Skeletal muscle satellite cell (primary cell): ENCODE data around the gene FOXG1.
A peak's percentile ranks its signal among the peaks of the same experiment; 100 is the strongest.

ENCODE experiments used
- H3K27me3 ChIP-seq: 2 replicates; pipeline ENCODE4 v1.7.0; 2013; ENCODE audit warnings: low read length; ENCODE audit not compliant: control insufficient read depth, insufficient read depth
- H3K36me3 ChIP-seq: 2 replicates; pipeline ENCODE4 v1.7.0; 2013; ENCODE audit warnings: mild to moderate bottlenecking, control low read depth, low read length; ENCODE audit not compliant: insufficient read depth
- H3K4me1 ChIP-seq: 2 replicates; pipeline ENCODE4 v1.7.0; 2013; ENCODE audit warnings: low read length; ENCODE audit not compliant: control insufficient read depth, insufficient read depth
- H3K4me2 ChIP-seq: 2 replicates; pipeline ENCODE4 v1.7.0; 2013; ENCODE audit warnings: mild to moderate bottlenecking, low read length
- H3K4me3 ChIP-seq: 2 replicates; pipeline ENCODE4 v1.7.0; 2013; ENCODE audit warnings: low read length
- H3K9ac ChIP-seq: 2 replicates; pipeline ENCODE4 v1.7.0; 2013; ENCODE audit warnings: mild to moderate bottlenecking, low read depth, low read length, moderate library complexity
- H3K9me3 ChIP-seq: replicated peaks from 2 replicates; pipeline ENCODE4 v1.7.0; 2013; ENCODE audit warnings: mild to moderate bottlenecking, control low read depth, low read length

Gene FOXG1

GRCh38 chr14:28772613-28773012, 6.0 kb downstream of the FOXG1 start:
- Histone ChIP-seq H3K4me1 (peaks cover 4% of the 10 kb centered on the region), H3K9ac (no peak overlapping the region), H3K36me3 (no peaks in the 10 kb centered on the region), H3K27me3 (peaks cover 97% of the 10 kb centered on the region), H3K9me3 (peaks cover 9% of the 10 kb centered on the region), H3K4me2 (no peak overlapping the region), H3K4me3 (no peak overlapping the region)

- no peaks in the 10 kb centered on the region for H3K36me3 ChIP-seq
- no peak overlapping the region for H3K4me3 ChIP-seq
- peaks cover 4% of the 10 kb centered on the region for H3K4me1 ChIP-seq
- H3K9ac ChIP-seq: no peak overlapping the region
- peaks cover 3% of the 10 kb centered on the region for H3K9me3 ChIP-seq
- H3K4me2 ChIP-seq: peak overlapping the region; percentile 40
- H3K27me3 ChIP-seq: peaks cover 97% of the 10 kb centered on the region
Measured at GRCh38 chr14:28773176-28773575, 6.6 kb downstream of the FOXG1 start.

DNA sequence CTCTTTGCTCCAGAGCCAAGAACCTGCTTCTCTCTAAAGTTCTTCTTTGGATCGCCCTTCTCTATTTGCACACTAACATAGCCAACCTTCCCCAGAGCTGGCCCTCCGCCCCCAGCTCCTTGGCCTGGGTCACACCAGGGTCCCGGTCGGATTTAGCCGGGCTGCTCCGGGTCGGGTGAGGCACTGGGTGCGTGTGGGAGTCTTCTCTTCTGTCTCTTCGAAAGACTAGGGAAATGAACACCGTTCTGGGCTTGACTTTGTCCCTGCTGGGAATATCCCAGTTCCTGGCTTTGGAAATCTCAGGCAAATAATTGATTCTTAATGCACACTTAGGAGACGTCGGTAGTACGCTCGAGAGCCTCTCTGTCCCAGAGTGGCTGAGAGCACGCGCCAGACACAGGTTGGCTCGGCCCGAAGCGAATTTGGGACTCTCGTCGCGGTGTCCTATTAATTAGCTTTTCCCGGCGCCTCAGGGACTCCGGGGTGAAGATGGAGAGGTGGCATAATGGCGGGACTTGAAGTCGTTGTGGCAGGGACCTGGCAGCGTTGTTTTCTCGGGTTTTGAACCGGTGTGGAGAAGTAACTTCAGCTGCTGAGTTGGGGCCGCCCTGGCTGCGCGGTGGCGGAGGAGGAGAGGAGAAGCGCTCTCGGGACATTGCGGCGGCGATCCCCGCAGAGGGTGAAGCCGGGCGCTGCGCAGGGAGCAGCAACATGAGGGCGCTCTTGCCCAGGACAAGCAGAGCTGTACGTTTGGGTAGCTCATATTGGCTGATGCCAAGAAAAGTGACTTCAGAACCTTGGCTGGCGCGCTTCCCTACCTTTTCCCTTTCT, 7.5 kb downstream of the FOXG1 start:
- H3K4me3 ChIP-seq: peak overlapping the region; percentile 53
- H3K36me3 ChIP-seq: no peaks in the 10 kb centered on the region
- no peaks in the 10 kb centered on the region for H3K9me3 ChIP-seq
- peak overlapping the region; percentile 68 for H3K4me2 ChIP-seq
- H3K27me3 ChIP-seq: peaks cover 97% of the 10 kb centered on the region
- no peak overlapping the region for H3K9ac ChIP-seq
- peaks cover 4% of the 10 kb centered on the region for H3K4me1 ChIP-seq

DNA sequence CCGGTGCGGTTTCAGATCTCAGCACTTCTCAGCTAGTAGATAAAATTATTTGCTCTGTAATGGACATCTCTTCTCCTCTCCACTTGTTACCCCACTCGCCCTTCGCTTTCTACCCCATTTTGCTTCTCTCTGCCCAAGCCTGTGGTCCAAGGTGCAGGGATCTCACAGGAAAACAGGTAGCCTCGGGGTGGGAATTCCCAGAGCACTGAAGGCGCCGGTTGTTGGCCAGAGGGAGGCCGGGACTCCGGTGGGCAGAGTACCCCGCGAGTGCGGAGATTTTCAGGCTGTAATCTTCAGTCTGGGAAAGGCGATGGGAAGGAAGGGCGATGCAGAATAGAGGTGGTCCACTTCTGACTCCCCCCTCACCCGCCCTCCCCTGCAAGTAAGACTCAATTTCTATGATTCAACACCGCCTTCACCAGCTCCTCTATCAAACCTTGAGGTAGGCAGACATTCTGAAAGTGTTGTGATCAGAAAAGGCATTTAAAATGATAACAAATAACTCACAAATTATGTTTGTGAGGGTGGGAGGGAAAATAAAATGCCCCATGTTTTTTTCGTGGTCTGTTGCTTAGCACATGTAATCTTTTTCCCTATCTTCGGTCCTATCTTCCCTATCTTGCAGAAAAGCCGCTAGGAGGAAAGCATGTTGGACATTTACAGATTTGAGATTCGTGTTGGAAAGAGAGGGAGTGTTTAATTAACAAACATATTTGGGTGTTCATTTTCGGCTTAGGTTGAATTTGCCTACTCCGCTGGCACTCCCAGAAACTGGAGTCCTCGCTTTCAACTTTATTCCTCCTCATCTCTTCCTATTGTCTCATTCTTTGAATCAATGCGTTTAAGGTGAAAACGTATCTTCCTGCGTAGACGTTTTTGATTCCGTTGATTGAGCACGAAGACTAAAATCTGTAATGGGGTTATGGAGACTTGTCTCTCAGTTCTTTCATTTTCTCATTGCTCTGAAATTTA, 8.5 kb downstream of the FOXG1 start:
- Histone ChIP-seq H3K4me3 (peak overlapping the region; percentile 53), H3K9ac (no peak overlapping the region), H3K27me3 (peaks cover 97% of the 10 kb centered on the region), H3K4me2 (peak overlapping the region; percentile 68), H3K4me1 (peaks cover 4% of the 10 kb centered on the region), H3K9me3 (no peaks in the 10 kb centered on the region), H3K36me3 (no peaks in the 10 kb centered on the region)

- Histone ChIP-seq H3K4me2 (no peak overlapping the region), H3K27me3 (peaks cover 99% of the 10 kb centered on the region), H3K36me3 (no peaks in the 10 kb centered on the region), H3K9me3 (no peaks in the 10 kb centered on the region), H3K4me3 (no peak overlapping the region), H3K4me1 (peaks cover 4% of the 10 kb centered on the region), H3K9ac (no peak overlapping the region)
Measured at GRCh38 chr14:28776482-28777266, 10.1 kb downstream of the FOXG1 start.

GRCh38 chr14:28777471-28778137, 11.0 kb downstream of the FOXG1 start:
- Histone ChIP-seq H3K4me3 (no peak overlapping the region), H3K4me2 (no peak overlapping the region)

GRCh38 chr14:28778138-28779117, 11.8 kb downstream of the FOXG1 start:
- Histone ChIP-seq H3K27me3 (peaks cover 100% of the 10 kb centered on the region), H3K36me3 (no peaks in the 10 kb centered on the region), H3K9ac (no peak overlapping the region), H3K9me3 (no peaks in the 10 kb centered on the region), H3K4me1 (peaks cover 4% of the 10 kb centered on the region), H3K4me3 (no peak overlapping the region), H3K4me2 (no peak overlapping the region)

More at GRCh38 chr14:28777471-28778137, 11.0 kb downstream of the FOXG1 start:
- peaks cover 100% of the 10 kb centered on the region for H3K27me3 ChIP-seq
- H3K4me1 ChIP-seq: peaks cover 4% of the 10 kb centered on the region
- H3K36me3 ChIP-seq: no peaks in the 10 kb centered on the region
- no peak overlapping the region for H3K9ac ChIP-seq
- H3K9me3 ChIP-seq: no peaks in the 10 kb centered on the region

DNA sequence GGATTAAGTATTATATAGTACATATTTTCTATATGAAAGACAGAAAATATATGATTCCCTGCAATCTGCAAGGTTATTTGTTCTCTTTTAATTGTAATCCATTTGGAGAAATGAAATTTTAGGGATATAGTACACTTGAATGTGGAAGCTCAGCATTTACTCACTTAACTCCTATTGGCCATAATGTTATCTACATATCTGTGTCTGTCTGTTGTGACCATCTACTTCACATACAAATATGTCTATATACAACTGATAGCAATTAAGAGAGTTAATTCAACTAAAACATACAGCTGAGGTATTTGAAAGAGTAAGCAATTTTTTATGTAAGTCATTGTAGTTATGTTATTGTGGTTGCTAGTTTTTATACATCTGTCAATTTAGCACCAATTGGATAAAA, 12.9 kb downstream of the FOXG1 start:
- H3K9me3 ChIP-seq: no peaks in the 10 kb centered on the region
- no peak overlapping the region for H3K4me3 ChIP-seq
- H3K4me2 ChIP-seq: no peak overlapping the region
- no peaks in the 10 kb centered on the region for H3K4me1 ChIP-seq
- H3K36me3 ChIP-seq: no peaks in the 10 kb centered on the region
- H3K27me3 ChIP-seq: peaks cover 100% of the 10 kb centered on the region
- no peak overlapping the region for H3K9ac ChIP-seq

GRCh38 chr14:28780843-28781820, 14.5 kb downstream of the FOXG1 start:
- Histone ChIP-seq H3K9me3 (no peaks in the 10 kb centered on the region), H3K9ac (no peak overlapping the region), H3K27me3 (peaks cover 100% of the 10 kb centered on the region), H3K36me3 (no peaks in the 10 kb centered on the region), H3K4me1 (peaks cover 12% of the 10 kb centered on the region), H3K4me3 (no peak overlapping the region), H3K4me2 (no peak overlapping the region)
